SH-SY5Y (cell line): ENCODE results near the gene NUBP2.

Experiments used
- GATA2 ChIP-seq: IDR thresholded peaks from 2 replicates; pipeline ENCODE4 v1.6.1; 2011; ENCODE audit warnings: mild to moderate bottlenecking, low read depth, low read length
- GATA3 ChIP-seq: IDR thresholded peaks from 2 replicates; pipeline ENCODE4 v1.6.1; 2011; ENCODE audit warnings: low read depth, mild to moderate bottlenecking, low read length, moderate library complexity

DNA sequence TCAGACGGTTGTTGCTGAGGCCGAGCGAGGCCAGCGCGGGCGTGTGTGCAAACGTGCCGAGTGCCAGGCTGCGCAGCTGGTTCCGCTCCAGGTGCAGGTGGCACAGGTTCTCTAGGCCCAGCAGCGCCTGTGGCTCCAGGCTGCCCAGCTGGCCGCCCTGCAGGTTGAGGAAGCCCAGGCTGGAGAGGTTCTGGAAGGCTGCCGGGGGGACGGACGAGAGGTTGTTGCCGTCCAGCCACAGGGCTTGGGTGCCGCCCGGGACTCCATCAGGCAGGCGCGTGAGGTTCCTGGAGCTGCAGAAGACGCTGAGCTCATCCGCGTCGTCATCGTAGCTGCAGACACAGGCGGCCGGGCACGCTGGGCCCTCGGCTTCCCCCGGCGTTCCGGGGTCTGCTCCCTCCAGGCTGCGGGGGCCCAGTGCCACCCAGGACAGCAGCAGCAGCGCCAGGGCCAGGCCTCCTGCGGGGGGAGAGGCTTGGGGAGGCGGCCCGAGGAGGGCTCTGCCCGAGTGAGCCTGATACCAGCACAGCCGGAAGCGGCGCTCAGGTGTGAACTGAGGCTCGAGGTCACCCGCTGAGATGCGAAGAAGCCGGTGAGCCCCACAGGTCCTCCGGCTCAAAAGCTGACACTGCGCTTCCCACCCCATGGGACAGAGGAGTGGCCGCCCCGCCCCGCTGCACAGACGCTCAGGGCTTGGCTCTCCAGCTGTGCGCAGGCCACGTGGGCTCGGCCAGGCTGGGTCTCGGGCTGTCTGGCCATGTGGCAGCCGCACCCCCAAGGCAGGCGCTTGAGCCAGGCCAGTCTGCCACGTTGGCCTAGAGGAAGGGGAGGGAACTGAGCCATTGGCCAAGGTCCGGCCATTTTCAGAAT is 9.4 kb downstream of the NUBP2 start:
- no peak for TF ChIP-seq GATA2
- no peak for TF ChIP-seq GATA3
